Memory B cell (primary cell): ENCODE data around the gene PHF20.
A peak's percentile ranks its signal among the peaks of the same experiment; 100 is the strongest.
"Not testable (repeated sequence)": the region's sequence is repeated elsewhere in the genome, so short reads cannot be mapped to it uniquely, and the experiment has no call there.

ENCODE experiments used
- ATAC-seq: fragments of 150-1000 bp; cut with Tn5 transposase; 2 replicates; pipeline ENCODE4 v1.10.0; 2021; ENCODE audit warnings: low read depth, mild to moderate bottlenecking, moderate library complexity
- DNase-seq, 2 donors: peaks; one replicate each; pipeline ENCODE4 v3.0.0; 2022; ENCODE audit warnings: low spot score in 2 of 2
- H3K27ac Mint-ChIP-seq: one replicate; pipeline ENCODE4 v1.8.0; 2022; ENCODE audit warnings: mild to moderate bottlenecking, moderate library complexity, mixed read lengths
- H3K27me3 Mint-ChIP-seq: one replicate; pipeline ENCODE4 v1.8.0; 2022; ENCODE audit warnings: mixed read lengths
- H3K36me3 Mint-ChIP-seq: one replicate; pipeline ENCODE4 v1.8.0; 2022; ENCODE audit warnings: mild to moderate bottlenecking, mixed read lengths
- H3K4me1 Mint-ChIP-seq: one replicate; pipeline ENCODE4 v1.8.0; 2022; ENCODE audit warnings: mixed read lengths
- H3K4me3 Mint-ChIP-seq: one replicate; pipeline ENCODE4 v1.8.0; 2022; ENCODE audit warnings: mild to moderate bottlenecking, moderate library complexity, mixed read lengths
- H3K9me3 Mint-ChIP-seq: one replicate; pipeline ENCODE4 v1.8.0; 2022; ENCODE audit warnings: mixed read lengths

Gene PHF20

GRCh38 chr20:35828434-35828833 lies 56.6 kb downstream of the PHF20 start:
- no peak for DNase-seq
- Mint-ChIP-seq H3K4me1 (peaks cover 29% of the 10 kb centered on the region), H3K9me3 (peaks cover 2% of the 10 kb centered on the region), H3K27me3 (no peaks in the 10 kb centered on the region), H3K27ac (peak overlapping the region; percentile 33), H3K36me3 (peaks cover 30% of the 10 kb centered on the region), H3K4me3 (no peak overlapping the region)
- ATAC-seq: no peak

- Mint-ChIP-seq H3K9me3 (peaks cover 2% of the 10 kb centered on the region), H3K27me3 (no peaks in the 10 kb centered on the region), H3K27ac (peak overlapping the region; percentile 33), H3K4me3 (no peak overlapping the region), H3K36me3 (peaks cover 28% of the 10 kb centered on the region), H3K4me1 (peaks cover 29% of the 10 kb centered on the region)
- ATAC-seq (no peak), DNase-seq (no peak)
These were observed 57.1 kb downstream of the PHF20 start for GRCh38 chr20:35828916-35829315.

GRCh38 chr20:35830264-35830663 lies 58.4 kb downstream of the PHF20 start:
- Mint-ChIP-seq H3K36me3 (peaks cover 24% of the 10 kb centered on the region), H3K4me1 (peaks cover 26% of the 10 kb centered on the region), H3K9me3 (peaks cover 2% of the 10 kb centered on the region), H3K27ac (no peak overlapping the region), H3K4me3 (no peak overlapping the region), H3K27me3 (no peaks in the 10 kb centered on the region)
- DNase-seq (no peak), ATAC-seq (no peak)

- Mint-ChIP-seq H3K27me3 (no peaks in the 10 kb centered on the region), H3K4me3 (no peak overlapping the region), H3K27ac (no peak overlapping the region), H3K9me3 (peaks cover 2% of the 10 kb centered on the region), H3K36me3 (peaks cover 24% of the 10 kb centered on the region), H3K4me1 (peaks cover 26% of the 10 kb centered on the region)
- no peak for DNase-seq
- ATAC-seq: no peak
These were observed 59.2 kb downstream of the PHF20 start for GRCh38 chr20:35831029-35831428.

GRCh38 chr20:35831971-35832370 lies 60.2 kb downstream of the PHF20 start:
- Mint-ChIP-seq H3K27me3 (no peaks in the 10 kb centered on the region), H3K4me1 (peaks cover 20% of the 10 kb centered on the region), H3K27ac (peak overlapping the region; percentile 78), H3K9me3 (peaks cover 2% of the 10 kb centered on the region), H3K36me3 (peaks cover 19% of the 10 kb centered on the region), H3K4me3 (no peak overlapping the region)
- ATAC-seq: no peak
- DNase-seq: no peak

DNA sequence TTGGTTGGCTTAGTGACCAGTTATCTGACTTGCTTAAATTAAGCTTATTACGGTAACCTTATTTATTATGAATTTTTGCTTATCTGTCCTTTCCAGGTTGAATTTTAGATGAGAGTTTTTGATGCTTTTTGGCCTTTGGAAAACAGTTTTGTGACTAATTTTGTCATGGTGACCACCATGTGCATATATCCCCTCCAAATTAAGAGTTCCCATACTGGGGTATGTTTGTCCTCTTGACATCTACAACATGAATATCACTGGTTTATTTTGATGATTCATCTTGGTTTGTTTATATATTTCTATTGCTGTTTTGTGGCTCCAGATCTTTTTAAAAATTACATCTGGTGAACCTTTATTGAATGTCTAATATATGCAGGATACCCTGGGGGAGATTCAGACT lies 61.4 kb downstream of the PHF20 start:
- peak overlapping the region; percentile 50 for H3K27ac Mint-ChIP-seq
- no peak overlapping the region for H3K4me3 Mint-ChIP-seq
- peaks cover 20% of the 10 kb centered on the region for H3K36me3 Mint-ChIP-seq
- peaks cover 20% of the 10 kb centered on the region for H3K4me1 Mint-ChIP-seq
- no peak for DNase-seq
- no peaks in the 10 kb centered on the region for H3K27me3 Mint-ChIP-seq
- no peak for ATAC-seq
- peaks cover 2% of the 10 kb centered on the region for H3K9me3 Mint-ChIP-seq

DNA sequence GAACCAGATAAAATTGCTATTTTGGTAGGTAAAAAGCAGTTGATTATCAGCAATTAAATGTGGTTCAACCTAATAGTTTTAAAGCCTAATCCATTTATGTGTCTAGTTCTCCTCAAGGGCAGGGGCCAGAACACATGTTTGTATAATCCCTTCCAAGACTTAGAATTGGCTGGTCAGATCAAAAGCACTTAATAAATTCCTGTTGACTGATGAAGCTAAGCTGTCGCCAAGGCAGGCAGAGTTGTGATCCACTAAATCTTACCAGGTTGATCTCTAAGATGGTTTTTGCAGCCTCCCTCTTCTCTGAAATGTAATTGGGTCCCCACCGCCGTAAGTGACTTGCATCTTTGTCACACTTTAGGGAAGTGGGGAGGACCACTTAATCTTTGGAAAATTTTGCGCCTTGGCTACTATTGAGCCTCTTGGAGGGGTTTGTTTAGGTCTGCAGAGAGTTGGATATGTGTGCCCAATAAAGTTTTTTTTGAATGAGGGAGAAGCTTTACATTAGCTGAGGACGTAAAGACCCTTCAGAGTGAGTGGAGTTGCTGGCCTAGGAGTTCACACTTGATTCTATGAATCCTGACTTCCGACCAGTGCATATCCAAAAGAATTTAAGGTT lies 65.9 kb downstream of the PHF20 start:
- ATAC-seq: no peak
- Mint-ChIP-seq H3K36me3 (peaks cover 23% of the 10 kb centered on the region), H3K27ac (peak overlapping the region; percentile 36), H3K4me1 (peaks cover 9% of the 10 kb centered on the region), H3K4me3 (no peak overlapping the region), H3K9me3 (peaks cover 5% of the 10 kb centered on the region), H3K27me3 (no peaks in the 10 kb centered on the region)
- no peak for DNase-seq

GRCh38 chr20:35838205-35838604 lies 66.4 kb downstream of the PHF20 start:
- H3K27ac Mint-ChIP-seq: no peak overlapping the region

DNA sequence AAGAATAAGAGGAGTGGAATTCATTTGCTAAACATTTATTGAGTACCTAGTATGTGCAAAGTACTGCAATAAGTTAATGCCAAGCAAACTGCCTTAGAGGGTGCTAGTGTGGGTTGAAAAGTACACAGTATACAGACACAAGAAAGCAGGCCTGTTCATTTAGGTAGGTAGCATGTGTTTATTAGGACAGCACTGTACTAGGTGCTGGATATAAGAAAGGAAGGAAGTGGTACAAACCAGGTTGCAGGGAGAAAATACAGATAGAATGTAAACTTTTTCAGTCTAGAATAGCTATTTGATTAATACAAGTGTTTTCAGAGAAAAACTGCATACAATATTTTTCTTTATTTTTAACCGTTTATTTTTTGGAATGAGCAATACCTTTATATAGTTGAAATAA lies 68.1 kb downstream of the PHF20 start:
- no peak for DNase-seq
- H3K36me3 Mint-ChIP-seq: peaks cover 34% of the 10 kb centered on the region
- no peak for ATAC-seq
- no peak overlapping the region for H3K4me3 Mint-ChIP-seq
- H3K27ac Mint-ChIP-seq: peak overlapping the region; percentile 83
- H3K27me3 Mint-ChIP-seq: no peaks in the 10 kb centered on the region
- peaks cover 5% of the 10 kb centered on the region for H3K9me3 Mint-ChIP-seq
- peaks cover 7% of the 10 kb centered on the region for H3K4me1 Mint-ChIP-seq

More at GRCh38 chr20:35838205-35838604, 66.4 kb downstream of the PHF20 start:
- no peak for DNase-seq
- no peak for ATAC-seq
- Mint-ChIP-seq H3K27me3 (no peaks in the 10 kb centered on the region), H3K9me3 (peaks cover 5% of the 10 kb centered on the region), H3K4me1 (peaks cover 7% of the 10 kb centered on the region), H3K36me3 (peaks cover 26% of the 10 kb centered on the region), H3K4me3 (no peak overlapping the region)

DNA sequence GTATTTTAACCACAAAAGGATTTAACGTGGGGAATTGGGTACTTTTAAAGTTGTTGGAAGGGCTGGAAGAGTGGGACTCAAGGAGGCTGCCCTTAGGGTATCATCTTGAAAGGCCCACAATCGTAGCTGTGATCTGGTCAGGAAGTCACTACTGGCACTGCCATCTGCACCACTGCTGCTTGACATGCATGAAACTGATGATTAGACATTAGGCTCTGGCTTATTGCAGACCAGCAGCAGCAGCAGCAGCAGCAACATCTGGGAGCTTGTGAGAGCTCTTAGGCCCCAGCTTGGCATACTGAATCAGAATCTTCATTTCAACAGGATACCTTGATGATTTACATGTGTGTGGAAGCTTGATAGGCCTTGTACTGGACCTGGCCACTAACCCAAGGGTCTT lies 68.6 kb downstream of the PHF20 start:
- Mint-ChIP-seq H3K27ac (peak overlapping the region; percentile 83), H3K9me3 (peaks cover 5% of the 10 kb centered on the region), H3K36me3 (peaks cover 36% of the 10 kb centered on the region), H3K4me3 (no peak overlapping the region), H3K27me3 (no peaks in the 10 kb centered on the region), H3K4me1 (peaks cover 7% of the 10 kb centered on the region)
- no peak for ATAC-seq
- DNase-seq: no peak

- Mint-ChIP-seq H3K4me1 (peaks cover 7% of the 10 kb centered on the region), H3K36me3 (peaks cover 36% of the 10 kb centered on the region), H3K27ac (no peak overlapping the region), H3K9me3 (peaks cover 5% of the 10 kb centered on the region), H3K4me3 (no peak overlapping the region), H3K27me3 (no peaks in the 10 kb centered on the region)
- DNase-seq: no peak
- no peak for ATAC-seq
These were observed 70.5 kb downstream of the PHF20 start for GRCh38 chr20:35842361-35842760.

- not testable (repeated sequence) for H3K4me1 Mint-ChIP-seq, H3K4me3 Mint-ChIP-seq, DNase-seq, H3K27me3 Mint-ChIP-seq, H3K9me3 Mint-ChIP-seq, H3K27ac Mint-ChIP-seq, ATAC-seq
- peaks cover 38% of the 10 kb centered on the region for H3K36me3 Mint-ChIP-seq
These were observed 72.1 kb downstream of the PHF20 start for GRCh38 chr20:35843894-35844293.

GRCh38 chr20:35845561-35845960 lies 73.7 kb downstream of the PHF20 start:
- no peak for ATAC-seq
- no peak overlapping the region for H3K4me3 Mint-ChIP-seq
- H3K27ac Mint-ChIP-seq: no peak overlapping the region
- H3K27me3 Mint-ChIP-seq: no peaks in the 10 kb centered on the region
- no peak for DNase-seq
- peaks cover 5% of the 10 kb centered on the region for H3K9me3 Mint-ChIP-seq
- peaks cover 34% of the 10 kb centered on the region for H3K36me3 Mint-ChIP-seq
- H3K4me1 Mint-ChIP-seq: peaks cover 8% of the 10 kb centered on the region

DNA sequence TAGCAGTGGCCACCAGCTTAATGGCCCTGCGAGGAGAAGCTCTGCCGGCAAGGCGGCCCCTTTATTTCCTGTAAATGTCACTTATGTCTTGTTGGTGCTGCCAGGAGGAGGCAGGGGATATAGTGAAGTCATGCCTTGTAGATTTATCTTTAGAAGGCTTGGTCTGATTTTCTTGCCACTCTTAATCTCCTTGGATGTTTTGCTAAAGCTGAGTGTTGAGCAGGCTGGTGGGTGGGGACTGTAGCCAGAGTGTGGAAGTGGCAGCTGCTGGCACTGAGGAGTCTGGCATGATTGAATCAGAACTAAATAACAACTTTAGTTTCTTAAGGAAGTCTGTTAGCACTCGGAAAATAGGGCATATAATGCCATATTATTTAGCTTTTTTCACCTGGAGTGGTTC lies 77.9 kb downstream of the PHF20 start:
- peak overlapping the region; percentile 46 for H3K27ac Mint-ChIP-seq
- H3K36me3 Mint-ChIP-seq: peaks cover 19% of the 10 kb centered on the region
- H3K4me1 Mint-ChIP-seq: peaks cover 15% of the 10 kb centered on the region
- H3K9me3 Mint-ChIP-seq: no peaks in the 10 kb centered on the region
- no peaks in the 10 kb centered on the region for H3K27me3 Mint-ChIP-seq
- DNase-seq: no peak
- H3K4me3 Mint-ChIP-seq: no peak overlapping the region
- no peak for ATAC-seq

DNA sequence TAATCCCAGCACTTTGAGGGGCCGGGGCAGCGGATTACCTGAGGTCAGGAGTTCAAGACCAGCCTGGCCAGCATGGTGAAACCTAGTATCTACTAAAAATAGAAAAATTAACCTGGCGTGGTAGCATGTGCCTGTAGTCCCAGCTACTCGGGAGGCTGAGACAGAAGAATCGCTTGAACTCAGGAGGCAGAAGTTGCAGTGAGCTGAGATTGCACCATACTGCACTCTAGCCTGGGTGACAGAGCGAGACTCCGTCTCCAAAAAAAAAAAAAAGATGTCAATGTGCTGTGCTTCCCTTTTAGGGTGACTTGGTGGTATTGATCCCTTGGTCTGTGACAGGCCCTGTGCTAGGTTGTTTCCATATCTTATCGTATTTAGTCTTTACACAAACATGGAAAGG lies 79.8 kb downstream of the PHF20 start:
- ATAC-seq, H3K27me3 Mint-ChIP-seq, DNase-seq, H3K27ac Mint-ChIP-seq, H3K4me3 Mint-ChIP-seq, H3K9me3 Mint-ChIP-seq: not testable (repeated sequence)
- peaks cover 22% of the 10 kb centered on the region for H3K4me1 Mint-ChIP-seq
- peaks cover 23% of the 10 kb centered on the region for H3K36me3 Mint-ChIP-seq
